Measurements from ENCODE around the gene INPP5D. TPM values are rescaled to one million over a fixed set of nuclear protein-coding genes. Genes with fewer than 3 reads are reported as not detected.

Gene INPP5D
- total RNA-seq, result 0.39 and 0.73 TPM in 2 replicates

DNA sequence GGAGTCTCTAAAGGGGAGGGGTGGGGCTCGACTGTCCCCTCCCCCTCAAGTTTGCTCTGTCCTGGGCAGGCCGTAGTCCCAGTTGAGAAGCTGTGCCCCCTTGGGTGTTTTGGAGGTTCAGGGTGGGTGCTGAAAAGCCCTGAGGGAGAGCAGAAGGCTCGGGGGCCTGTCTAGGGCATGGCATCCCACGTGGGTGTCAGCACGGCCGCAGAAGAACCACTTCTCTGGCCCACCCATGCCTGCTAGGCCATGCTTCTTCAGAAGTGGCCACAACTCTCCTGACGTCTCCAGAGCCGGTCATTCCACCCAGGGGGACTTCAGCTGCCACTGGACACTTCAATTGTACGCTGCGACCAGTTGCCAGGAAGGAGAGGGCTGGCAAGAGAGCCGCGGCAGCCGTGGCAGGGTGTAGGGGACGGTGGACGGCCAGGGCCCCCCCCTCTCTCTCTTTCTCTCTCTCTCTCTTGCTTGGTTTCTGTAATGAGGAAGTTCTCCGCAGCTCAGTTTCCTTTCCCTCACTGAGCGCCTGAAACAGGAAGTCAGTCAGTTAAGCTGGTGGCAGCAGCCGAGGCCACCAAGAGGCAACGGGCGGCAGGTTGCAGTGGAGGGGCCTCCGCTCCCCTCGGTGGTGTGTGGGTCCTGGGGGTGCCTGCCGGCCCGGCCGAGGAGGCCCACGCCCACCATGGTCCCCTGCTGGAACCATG, at the start of gene INPP5D:
TSS of gene INPP5D (plus strand) at position 546 of the 704 bp plus-strand sequence. CDS start at position 683, 137 bp downstream.

DNA sequence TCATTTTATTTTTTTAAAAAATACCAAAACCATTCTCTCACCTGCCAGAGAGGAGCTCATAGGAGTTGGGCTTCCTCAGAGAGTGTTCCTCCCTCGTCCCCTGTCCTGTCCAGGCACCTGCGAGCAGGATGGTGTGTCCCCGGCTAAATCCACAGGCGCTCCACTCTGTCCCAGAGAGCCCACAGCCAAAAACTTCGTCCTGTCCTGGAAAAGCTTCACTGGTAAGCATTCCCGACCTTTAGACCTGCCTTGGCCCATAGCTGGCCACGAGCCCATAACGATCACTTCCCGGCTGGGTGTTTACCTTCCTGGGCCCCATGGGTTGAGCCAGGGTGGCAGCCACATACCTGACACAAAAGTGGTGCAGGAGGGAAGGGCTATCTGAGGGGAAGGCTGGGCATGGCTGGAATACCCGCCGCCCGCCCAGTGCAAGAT, 47.1 kb upstream of the INPP5D start, which contains the start of gene NGEF:
TSS of gene NGEF (minus strand) at position 230 of the 435 bp plus-strand sequence. CDS start 38,366 bp downstream, outside the sequence.

DNA sequence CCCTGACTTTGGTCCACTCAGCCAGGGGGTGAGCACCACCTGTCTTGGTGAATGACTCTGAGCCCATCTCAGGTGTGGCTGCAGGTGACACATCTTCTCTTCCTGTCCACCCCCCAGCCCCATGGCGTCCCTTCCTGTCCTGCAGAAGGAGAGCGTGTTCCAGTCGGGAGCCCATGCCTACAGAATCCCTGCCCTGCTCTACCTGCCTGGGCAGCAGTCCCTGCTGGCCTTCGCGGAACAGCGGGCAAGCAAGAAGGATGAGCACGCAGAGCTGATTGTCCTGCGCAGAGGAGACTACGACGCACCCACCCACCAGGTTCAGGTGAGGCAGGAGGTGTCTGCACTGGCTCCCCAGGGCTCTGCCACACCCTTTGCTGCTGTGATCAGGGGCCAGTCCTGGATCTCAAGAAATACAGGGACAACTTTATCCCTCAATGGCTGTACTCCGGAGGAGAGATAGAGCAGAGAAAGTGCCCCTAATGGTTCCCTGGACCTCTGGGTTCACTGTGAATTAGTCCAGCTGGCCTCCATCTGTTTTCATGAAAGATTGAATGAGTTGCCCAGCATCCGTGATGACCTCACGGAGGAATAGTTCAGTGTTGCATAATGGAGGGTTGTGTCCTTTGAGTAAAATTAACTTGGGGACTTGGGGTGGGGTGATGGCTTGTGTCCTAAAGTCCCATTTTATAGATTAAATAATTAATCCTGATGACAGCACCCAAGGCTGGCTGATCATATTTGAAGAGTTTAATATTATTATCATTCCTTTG, 27.4 kb upstream of the INPP5D start, which contains the start of gene NEU2:
TSS of gene NEU2 (plus strand) at position 122 of the 770 bp plus-strand sequence. CDS start at position 122, 0 bp downstream.

DNA sequence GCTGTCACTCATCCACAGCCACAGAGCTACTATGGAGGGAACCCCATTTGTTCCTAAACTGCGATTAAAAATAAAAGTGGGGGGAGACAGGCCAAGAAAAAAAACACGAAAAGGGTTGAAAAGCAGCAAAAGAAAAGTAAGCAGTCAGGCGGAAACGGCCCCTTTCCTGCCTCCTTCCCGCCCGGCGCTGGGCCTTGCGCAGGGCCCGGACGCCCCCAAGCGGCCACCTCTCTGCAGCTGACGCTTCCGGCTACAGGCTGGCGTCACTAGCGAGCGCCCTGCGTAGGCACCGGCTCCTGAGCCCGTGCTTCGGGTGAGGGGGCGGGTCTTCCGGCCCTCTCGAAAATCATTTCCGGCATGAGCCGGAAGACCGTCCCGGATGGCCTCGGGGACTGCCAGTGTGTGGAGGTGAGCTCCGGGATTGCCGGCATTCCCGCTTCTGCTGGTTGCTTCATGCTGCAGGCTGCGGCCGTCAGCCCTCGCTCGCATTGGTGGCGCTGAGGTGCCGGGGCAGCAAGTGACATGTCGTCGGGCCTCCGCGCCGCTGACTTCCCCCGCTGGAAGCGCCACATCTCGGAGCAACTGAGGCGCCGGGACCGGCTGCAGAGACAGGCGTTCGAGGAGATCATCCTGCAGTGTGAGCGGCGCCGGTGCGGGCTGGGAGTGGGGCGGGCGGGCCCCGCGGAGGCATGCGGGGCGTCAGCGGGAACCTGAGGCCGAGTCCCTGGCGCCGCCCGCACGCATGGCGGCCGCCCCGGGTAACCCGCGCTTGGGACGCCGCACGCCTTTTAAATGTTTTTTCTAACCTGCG, 191.4 kb downstream of the INPP5D start, which contains the start of gene ATG16L1:
TSS of gene ATG16L1 (plus strand) at position 368 of the 811 bp plus-strand sequence. CDS start at position 523, 155 bp downstream.

Small RNA genes lying within 50 kb of the gene (small RNA-seq; reads per million reads assigned to genes)
- gene RN7SL32P, result not detected

Other genes starting within 250 kb of the INPP5D start
- gene SNORC, start 190.1 kb upstream of the INPP5D start, total RNA-seq, result 0.73 and 0.98 TPM in 2 replicates
- gene NGEF, start 47.1 kb upstream of the INPP5D start, total RNA-seq, result 5.9 and 6.2 TPM in 2 replicates
- not detected in 2 replicates for gene NEU2, start 27.7 kb upstream of the INPP5D start, total RNA-seq
- gene ATG16L1, start 191.3 kb downstream of the INPP5D start, total RNA-seq, result 22.8 and 29.7 TPM in 2 replicates
- gene SAG, start 247.5 kb downstream of the INPP5D start, total RNA-seq, result not detected in 2 replicates